Panc1 (cell line): ENCODE measurements around the gene SRP68.

Experiments
- CTCF ChIP-seq: fragments of 450-650 bp; IDR thresholded peaks from 2 replicates; pipeline ENCODE4 v1.5.1; 2017; ENCODE audit warnings: mild to moderate bottlenecking
- REST ChIP-seq, 2 experiments: IDR thresholded peaks; 2 replicates each; pipeline ENCODE4 v1.6.1; 2011 to 2012; ENCODE audit warnings: low read depth in 2 of 2, control low read depth in 1 of 2, low read length in 1 of 2, mild to moderate bottlenecking in 1 of 2, moderate library complexity in 1 of 2; ENCODE audit not compliant: insufficient read depth in 1 of 2
- SIN3A ChIP-seq: IDR thresholded peaks from 2 replicates; pipeline ENCODE4 v1.6.1; 2012; ENCODE audit warnings: low read depth, mild to moderate bottlenecking, low read length, moderate library complexity, borderline replicate concordance; ENCODE audit not compliant: insufficient read depth

GRCh38 chr17:76120658-76121008 lies 48.3 kb upstream of the SRP68 start:
- TF ChIP-seq CTCF (no peak), REST (IDR thresholded peaks at IDR 0.05; ENCODE audit: insufficient read depth in 1 of 2, low read depth in 2 of 2, low read length in 1 of 2) (no peak), SIN3A (no peak)
